ENCODE measurements around the gene MRGPRX3.
"Not testable (repeated sequence)": the region's sequence is repeated elsewhere in the genome, so short reads cannot be mapped to it uniquely, and the experiment has no call there.

MRGPRX3 gene

GRCh38 chr11:18132341-18132740, at the start of gene MRGPRX3:
Gene MRGPRX3 (plus strand): TSS chr11:18132571. CDS start chr11:18137203, 4,632 bp downstream.
- no peak for DNase-seq (ENCODE audit: low read depth)

- no peak for DNase-seq (ENCODE audit: low read depth)
These were observed 44.0 kb upstream of the MRGPRX3 start for GRCh38 chr11:18088366-18088765.

GRCh38 chr11:18088966-18089365, 43.4 kb upstream of the MRGPRX3 start:
- no peak for DNase-seq (ENCODE audit: low read depth)

GRCh38 chr11:18091731-18092130, 40.6 kb upstream of the MRGPRX3 start:
- no peak for DNase-seq (ENCODE audit: low read depth)

GRCh38 chr11:18093959-18094358, 38.4 kb upstream of the MRGPRX3 start:
- no peak for DNase-seq (ENCODE audit: low read depth)

- DNase-seq (ENCODE audit: low read depth), result no peak
These were observed 31.3 kb upstream of the MRGPRX3 start for GRCh38 chr11:18100926-18101656.

GRCh38 chr11:18105086-18105801, 27.1 kb upstream of the MRGPRX3 start:
- no peak for DNase-seq (ENCODE audit: low read depth)

- peak; percentile 86 for DNase-seq (ENCODE audit: low read depth)
These were observed 26.4 kb upstream of the MRGPRX3 start, which contains the start of gene SAAL1 for GRCh38 chr11:18105802-18106574. Gene SAAL1 (minus strand): TSS chr11:18106082. CDS start chr11:18106041, 41 bp downstream.

GRCh38 chr11:18106688-18107087, 25.7 kb upstream of the MRGPRX3 start:
- DNase-seq (ENCODE audit: low read depth), result no peak

GRCh38 chr11:18108254-18108653, 24.1 kb upstream of the MRGPRX3 start:
- DNase-seq (ENCODE audit: low read depth), result no peak

GRCh38 chr11:18111005-18111404, 21.4 kb upstream of the MRGPRX3 start:
- DNase-seq (ENCODE audit: low read depth), result no peak

- peak; percentile 39 for DNase-seq (ENCODE audit: low read depth)
These were observed 16.8 kb upstream of the MRGPRX3 start for GRCh38 chr11:18115360-18116127.

- not testable (repeated sequence) for DNase-seq (ENCODE audit: low read depth)
These were observed 11.0 kb upstream of the MRGPRX3 start for GRCh38 chr11:18121331-18121828.

- DNase-seq (ENCODE audit: low read depth), result not testable (repeated sequence)
These were observed 1.3 kb upstream of the MRGPRX3 start for GRCh38 chr11:18131115-18131514.

- DNase-seq (ENCODE audit: low read depth), result no peak
These were observed 2.9 kb downstream of the MRGPRX3 start for GRCh38 chr11:18135308-18135707.

- DNase-seq (ENCODE audit: low read depth), result no peak
These were observed 4.9 kb downstream of the MRGPRX3 start for GRCh38 chr11:18137186-18137800.

GRCh38 chr11:18140145-18140544, 7.8 kb downstream of the MRGPRX3 start:
- no peak for DNase-seq (ENCODE audit: low read depth)

- DNase-seq (ENCODE audit: low read depth), result no peak
These were observed 11.9 kb downstream of the MRGPRX3 start for GRCh38 chr11:18144243-18144642.

- DNase-seq (ENCODE audit: low read depth), result no peak
These were observed 12.7 kb downstream of the MRGPRX3 start for GRCh38 chr11:18145025-18145424.

- no peak for DNase-seq (ENCODE audit: low read depth)
These were observed 13.5 kb downstream of the MRGPRX3 start for GRCh38 chr11:18145837-18146236.

GRCh38 chr11:18151581-18151980, 19.2 kb downstream of the MRGPRX3 start:
- no peak for DNase-seq (ENCODE audit: low read depth)
